ENCODE measurements around the gene RABL2A. TPM values are rescaled to one million over a fixed set of nuclear protein-coding genes. Genes with fewer than 3 reads are reported as not detected.
"Not testable (repeated sequence)": the region's sequence is repeated elsewhere in the genome, so short reads cannot be mapped to it uniquely, and the experiment has no call there.

The RABL2A gene
- 21.6 and 23.5 TPM in 2 replicates for total RNA-seq

DNA sequence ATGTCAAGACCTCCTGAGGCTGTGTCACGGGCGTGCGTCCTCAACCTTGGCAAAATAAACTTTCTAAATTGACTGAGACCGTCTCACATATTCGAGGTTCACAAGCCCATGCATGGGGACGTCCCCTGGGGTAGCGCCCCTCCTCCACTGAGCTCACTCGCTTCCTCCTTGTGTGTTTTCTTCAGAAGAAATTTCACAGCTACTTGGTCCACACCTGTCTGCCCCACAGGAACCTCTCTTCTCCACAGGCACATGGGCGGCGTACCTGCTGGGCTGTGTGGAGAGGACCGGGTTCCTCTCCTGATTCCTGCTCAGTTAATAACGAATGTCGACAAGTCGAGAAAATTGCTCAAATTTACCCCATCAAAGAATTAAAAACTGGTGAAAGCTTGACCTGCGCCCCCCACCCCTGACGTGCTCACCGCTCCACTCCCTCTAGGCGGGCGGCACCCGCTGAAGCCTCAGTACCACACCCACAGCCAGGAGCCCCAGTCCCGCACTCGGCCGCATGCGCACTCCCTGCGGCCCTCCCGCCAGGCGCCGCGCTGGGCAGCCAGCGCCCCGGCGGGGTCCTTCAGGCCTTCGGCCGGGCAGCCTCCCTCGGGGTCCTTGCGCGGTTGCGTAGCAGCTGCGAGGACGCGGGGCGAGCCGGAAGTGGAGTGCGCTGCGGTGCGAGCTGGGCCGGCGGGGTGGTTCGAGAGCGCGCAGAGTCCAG is at the start of gene RABL2A:
TSS of gene RABL2A (plus strand) at position 651 of the 715 bp plus-strand sequence. CDS start 1,341 bp downstream, outside the sequence.
- Mint-ChIP-seq H3K4me3 (peak within 1 kb of the TSS; percentile 83), H3K27ac (peak within 1 kb of the TSS; percentile 88)
- peak; percentile 97 for DNase-seq
- H3K4me1 Mint-ChIP-seq; H3K36me3 Mint-ChIP-seq (ENCODE audit: low read depth); intact Hi-C loops (cut with micrococcal nuclease); H3K27me3 Mint-ChIP-seq; H3K9me3 Mint-ChIP-seq: not testable (repeated sequence)

DNA sequence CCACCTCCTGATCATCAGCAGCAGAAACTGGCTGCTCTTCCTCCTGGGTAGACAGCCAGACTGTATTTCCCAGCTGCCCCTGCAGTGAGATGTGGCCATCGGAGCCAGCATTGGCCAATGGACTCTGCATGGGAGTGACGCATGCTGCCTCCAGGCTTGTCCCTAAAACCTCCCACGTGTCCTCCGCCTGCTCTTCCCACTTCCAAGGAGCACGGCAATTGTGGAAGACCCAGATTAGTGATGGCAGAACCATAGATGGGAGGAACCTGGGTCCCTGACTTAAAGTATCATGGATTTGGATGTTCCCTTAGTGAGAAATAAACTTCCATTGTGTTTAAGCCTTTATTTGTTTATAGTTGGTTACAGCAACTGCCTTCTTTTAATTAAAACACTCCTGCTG is 48.6 kb upstream of the RABL2A start:
- H3K9me3 Mint-ChIP-seq; H3K4me3 Mint-ChIP-seq; H3K36me3 Mint-ChIP-seq (ENCODE audit: low read depth); H3K4me1 Mint-ChIP-seq; H3K27ac Mint-ChIP-seq; intact Hi-C loops (cut with micrococcal nuclease); H3K27me3 Mint-ChIP-seq; DNase-seq: not testable (repeated sequence)

DNA sequence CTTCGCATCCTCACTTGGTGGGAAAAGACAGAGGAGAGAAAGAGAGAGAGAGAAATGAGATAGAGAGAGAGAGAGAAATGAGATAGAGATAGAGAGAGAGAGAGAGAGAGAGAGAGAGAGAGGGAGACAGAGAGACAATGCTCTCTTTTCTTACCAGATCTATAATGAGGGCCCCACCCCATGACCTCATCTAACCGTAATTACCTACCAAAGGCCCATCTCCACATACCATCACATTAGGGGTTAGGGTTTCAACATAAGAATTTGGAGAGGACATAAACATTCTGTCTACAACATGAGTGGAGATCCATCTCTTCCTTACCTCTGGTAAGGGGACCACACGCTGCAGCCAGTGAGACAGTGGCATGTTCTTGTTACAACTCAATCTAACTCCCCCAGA is 44.6 kb upstream of the RABL2A start:
- not testable (repeated sequence) for H3K27me3 Mint-ChIP-seq
- H3K4me3 Mint-ChIP-seq, result peak overlapping the region; percentile 57

DNA sequence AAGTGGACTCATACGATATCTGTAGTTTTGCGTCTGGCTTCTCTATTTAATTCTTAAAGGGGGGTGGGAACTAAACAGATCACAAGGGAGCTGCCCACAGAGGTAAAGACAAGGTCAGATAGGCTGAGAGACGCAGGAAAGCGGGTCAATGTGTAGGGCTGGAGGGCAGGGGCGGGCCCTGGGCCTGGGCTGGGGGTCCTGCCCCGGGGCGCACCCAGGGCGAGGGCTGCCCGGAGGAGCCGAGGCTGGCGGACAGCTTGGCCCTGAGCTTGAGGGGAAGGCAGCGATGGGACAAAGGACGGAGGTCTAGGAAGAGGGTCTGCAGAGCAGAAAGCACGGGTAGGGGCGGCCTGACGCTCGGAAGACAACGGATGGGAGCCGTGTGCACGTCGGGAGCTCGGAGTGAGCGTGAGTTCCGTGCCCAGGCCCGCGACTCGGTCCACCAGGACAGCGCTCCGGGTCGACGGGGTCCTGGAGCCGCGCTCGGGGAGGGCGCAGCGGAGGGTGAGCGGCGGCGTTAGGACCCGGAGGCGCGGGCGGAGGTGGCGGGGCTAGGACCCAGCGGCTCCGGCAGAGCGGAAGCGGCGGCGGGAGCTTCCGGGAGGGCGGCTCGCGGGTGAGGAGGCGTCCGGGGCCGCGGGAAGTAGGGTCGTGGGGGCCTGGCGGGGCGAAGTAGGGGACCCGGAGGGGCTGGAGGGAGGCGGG is 43.4 kb upstream of the RABL2A start:
- Mint-ChIP-seq H3K27ac (peak overlapping the region; percentile 91), H3K4me3 (peak overlapping the region; percentile 93), H3K4me1 (peaks cover 20% of the 10 kb centered on the region)
- H3K9me3 Mint-ChIP-seq; H3K27me3 Mint-ChIP-seq; H3K36me3 Mint-ChIP-seq (ENCODE audit: low read depth); intact Hi-C loops (cut with micrococcal nuclease): not testable (repeated sequence)
- peak; percentile 94 for DNase-seq

More for the DNA sequence above, 44.6 kb upstream of the RABL2A start:
- H3K9me3 Mint-ChIP-seq; DNase-seq; intact Hi-C loops (cut with micrococcal nuclease); H3K36me3 Mint-ChIP-seq (ENCODE audit: low read depth): not testable (repeated sequence)
- Mint-ChIP-seq H3K4me1 (peaks cover 20% of the 10 kb centered on the region), H3K27ac (peak overlapping the region; percentile 34)

DNA sequence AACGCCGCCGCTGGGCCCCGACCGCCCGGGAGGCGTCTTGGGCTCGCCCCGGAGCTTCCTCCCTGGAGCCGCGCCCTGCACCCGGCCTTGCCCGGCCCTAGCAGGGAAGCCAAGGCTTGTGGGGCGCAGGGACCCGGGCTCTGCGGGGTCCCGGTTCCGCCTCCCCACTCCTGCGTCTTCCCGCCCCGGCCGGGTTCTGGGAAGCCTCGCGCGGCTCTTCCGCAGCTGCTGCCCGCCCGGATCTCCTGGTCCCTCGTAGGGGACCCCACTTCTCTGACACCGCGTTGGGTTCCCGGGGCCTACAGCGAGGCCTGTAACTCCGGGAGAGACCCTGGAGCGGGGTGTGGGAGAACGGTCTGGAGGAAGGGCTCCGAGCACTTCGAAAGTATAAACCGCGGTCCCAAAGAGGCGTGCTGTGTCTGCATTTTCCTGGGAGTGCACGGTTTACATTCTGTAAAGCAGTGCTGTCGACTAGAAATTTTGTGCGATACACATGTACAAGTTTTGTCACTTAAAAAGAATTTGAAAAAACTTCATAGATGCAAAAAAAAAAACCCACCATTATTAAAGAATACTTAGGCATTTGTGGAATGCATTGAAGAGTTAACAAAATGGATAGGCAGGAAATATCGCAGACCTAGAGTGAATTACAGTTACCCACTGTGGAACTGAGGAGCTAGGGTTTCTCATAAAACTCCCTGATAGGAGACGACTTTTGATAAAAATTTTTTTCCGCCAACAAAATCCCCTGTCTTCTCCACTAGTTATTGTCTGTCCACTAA is 42.6 kb upstream of the RABL2A start:
- Mint-ChIP-seq H3K4me3 (peak overlapping the region; percentile 80), H3K4me1 (peaks cover 20% of the 10 kb centered on the region)
- H3K27ac Mint-ChIP-seq; H3K27me3 Mint-ChIP-seq; H3K9me3 Mint-ChIP-seq; intact Hi-C loops (cut with micrococcal nuclease); H3K36me3 Mint-ChIP-seq (ENCODE audit: low read depth): not testable (repeated sequence)
- peak; percentile 77 for DNase-seq

DNA sequence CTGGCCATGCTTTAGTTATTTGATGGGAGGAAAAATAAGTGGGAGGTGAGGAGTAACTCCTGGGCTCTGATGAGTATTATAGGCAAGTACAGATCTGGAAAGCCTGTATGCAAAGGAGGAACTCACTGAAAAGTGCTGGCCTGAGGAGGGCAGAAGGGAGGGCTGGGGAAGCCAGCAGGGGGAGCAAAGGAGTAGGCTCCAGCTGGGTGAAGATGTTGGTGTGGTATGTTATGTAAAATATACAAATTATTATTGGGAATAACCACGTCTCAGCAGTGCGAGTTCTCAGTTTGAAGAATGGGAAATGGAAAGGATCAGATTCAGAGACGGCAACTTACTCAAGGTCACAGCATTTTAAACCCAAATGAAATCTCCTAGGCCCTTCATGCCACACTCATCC is 39.9 kb upstream of the RABL2A start:
- H3K27ac Mint-ChIP-seq; H3K36me3 Mint-ChIP-seq (ENCODE audit: low read depth); H3K27me3 Mint-ChIP-seq; intact Hi-C loops (cut with micrococcal nuclease); H3K9me3 Mint-ChIP-seq; H3K4me3 Mint-ChIP-seq: not testable (repeated sequence)
- DNase-seq, result peak; percentile 89
- H3K4me1 Mint-ChIP-seq, result peaks cover 23% of the 10 kb centered on the region

DNA sequence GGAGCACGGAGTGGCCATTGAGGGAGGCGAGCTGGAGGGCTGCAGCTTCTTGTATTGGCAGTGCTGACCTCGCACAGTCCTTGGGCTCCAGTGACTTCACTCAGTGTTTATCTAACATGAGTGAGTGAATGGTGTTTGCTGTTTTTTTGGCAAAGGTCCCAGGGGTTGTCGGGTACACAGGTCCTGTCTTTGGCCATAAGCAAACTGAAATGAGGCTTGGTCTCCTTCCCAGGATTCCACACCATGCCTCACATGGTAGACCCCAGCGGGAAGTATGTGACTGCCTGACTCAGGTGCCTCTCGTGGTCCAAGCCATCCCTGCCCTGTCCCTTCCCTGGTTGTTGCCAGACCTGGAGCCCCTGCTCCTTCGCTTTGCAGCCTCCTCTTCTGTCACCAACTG is 37.5 kb upstream of the RABL2A start:
- H3K9me3 Mint-ChIP-seq; DNase-seq; H3K36me3 Mint-ChIP-seq (ENCODE audit: low read depth); H3K27me3 Mint-ChIP-seq; intact Hi-C loops (cut with micrococcal nuclease); H3K27ac Mint-ChIP-seq; H3K4me3 Mint-ChIP-seq: not testable (repeated sequence)
- H3K4me1 Mint-ChIP-seq, result peaks cover 17% of the 10 kb centered on the region

DNA sequence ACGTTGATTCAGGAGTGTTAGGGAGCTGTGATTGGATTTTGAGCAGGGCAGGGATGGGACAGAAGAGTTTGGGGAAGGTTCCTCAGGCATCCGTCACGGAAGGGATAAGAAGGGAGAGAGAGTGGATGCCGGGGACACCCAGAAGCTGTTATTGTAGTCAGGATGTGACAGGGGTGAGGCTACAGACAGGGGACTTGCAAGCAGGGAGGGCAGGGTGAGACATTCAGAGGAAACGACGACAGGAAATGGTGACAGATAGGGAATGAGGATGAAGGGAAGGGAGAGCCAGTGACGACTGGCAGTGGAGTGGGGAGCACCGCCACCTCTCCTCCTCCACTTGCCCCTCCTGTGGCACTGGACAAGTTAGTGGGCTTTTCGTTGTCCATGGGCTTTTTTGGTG is 35.1 kb upstream of the RABL2A start:
- intact Hi-C loops (cut with micrococcal nuclease); H3K4me1 Mint-ChIP-seq; H3K36me3 Mint-ChIP-seq (ENCODE audit: low read depth); H3K4me3 Mint-ChIP-seq; H3K9me3 Mint-ChIP-seq; H3K27ac Mint-ChIP-seq; DNase-seq; H3K27me3 Mint-ChIP-seq: not testable (repeated sequence)

DNA sequence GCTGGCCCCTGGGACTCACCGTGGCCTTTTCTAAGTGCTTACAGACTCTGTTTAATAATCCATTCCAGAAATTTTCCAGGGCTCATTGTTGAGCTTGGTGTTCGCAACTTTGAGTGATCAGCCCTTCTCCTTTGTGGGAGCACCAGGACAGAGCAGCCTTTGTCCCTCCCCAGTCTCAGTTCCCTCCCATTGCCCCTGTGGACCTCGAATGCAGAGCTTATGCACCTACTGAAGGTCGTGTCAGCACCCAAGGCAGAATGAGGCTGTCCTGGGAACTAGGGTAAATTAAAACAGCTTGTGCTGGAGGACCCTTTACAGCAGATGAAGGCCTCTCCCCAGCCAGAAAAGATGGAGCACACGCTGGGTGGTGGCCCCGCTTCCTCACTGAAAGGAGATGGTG is 33.8 kb upstream of the RABL2A start:
- DNase-seq; H3K27me3 Mint-ChIP-seq; H3K27ac Mint-ChIP-seq; intact Hi-C loops (cut with micrococcal nuclease); H3K4me3 Mint-ChIP-seq; H3K4me1 Mint-ChIP-seq; H3K9me3 Mint-ChIP-seq; H3K36me3 Mint-ChIP-seq (ENCODE audit: low read depth): not testable (repeated sequence)

DNA sequence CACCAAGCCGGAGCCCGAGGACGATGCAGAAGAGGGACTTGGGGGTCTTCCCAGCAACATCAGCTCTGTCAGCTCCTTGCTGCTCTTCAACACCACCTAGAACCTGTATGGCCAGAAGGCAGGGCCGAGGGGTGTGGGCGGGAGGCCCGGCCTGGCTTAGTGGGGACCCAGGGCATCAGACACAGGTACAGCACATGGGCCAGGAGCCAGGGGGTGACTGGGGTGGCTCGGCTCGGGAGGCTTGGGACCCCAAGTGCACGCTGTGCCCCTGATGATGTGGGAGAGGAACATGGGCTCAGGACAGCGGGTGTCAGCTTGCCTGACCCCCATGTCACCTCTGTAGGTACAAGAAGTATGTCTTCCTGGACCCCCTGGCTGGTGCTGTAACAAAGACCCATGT is 31.3 kb upstream of the RABL2A start:
- H3K27ac Mint-ChIP-seq; H3K4me1 Mint-ChIP-seq; H3K4me3 Mint-ChIP-seq; H3K9me3 Mint-ChIP-seq; DNase-seq; intact Hi-C loops (cut with micrococcal nuclease); H3K36me3 Mint-ChIP-seq (ENCODE audit: low read depth); H3K27me3 Mint-ChIP-seq: not testable (repeated sequence)

DNA sequence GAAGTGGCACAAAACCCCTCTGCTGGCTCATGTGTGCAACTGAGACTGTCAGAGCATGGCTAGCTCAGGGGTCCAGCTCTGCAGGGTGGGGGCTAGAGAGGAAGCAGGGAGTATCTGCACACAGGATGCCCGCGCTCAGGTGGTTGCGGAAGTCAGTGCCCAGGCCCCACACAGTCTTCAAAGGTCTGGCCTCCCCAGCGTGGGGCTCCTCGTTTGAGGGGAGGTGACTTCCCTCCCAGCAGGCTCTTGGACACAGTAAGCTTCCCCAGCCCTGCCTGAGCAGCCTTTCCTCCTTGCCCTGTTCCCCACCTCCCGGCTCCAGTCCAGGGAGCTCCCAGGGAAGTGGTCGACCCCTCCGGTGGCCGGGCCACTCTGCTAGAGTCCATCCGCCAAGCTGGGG is 29.9 kb upstream of the RABL2A start:
- H3K9me3 Mint-ChIP-seq; H3K27me3 Mint-ChIP-seq; H3K36me3 Mint-ChIP-seq (ENCODE audit: low read depth); H3K4me3 Mint-ChIP-seq; H3K27ac Mint-ChIP-seq; H3K4me1 Mint-ChIP-seq; DNase-seq; intact Hi-C loops (cut with micrococcal nuclease): not testable (repeated sequence)

DNA sequence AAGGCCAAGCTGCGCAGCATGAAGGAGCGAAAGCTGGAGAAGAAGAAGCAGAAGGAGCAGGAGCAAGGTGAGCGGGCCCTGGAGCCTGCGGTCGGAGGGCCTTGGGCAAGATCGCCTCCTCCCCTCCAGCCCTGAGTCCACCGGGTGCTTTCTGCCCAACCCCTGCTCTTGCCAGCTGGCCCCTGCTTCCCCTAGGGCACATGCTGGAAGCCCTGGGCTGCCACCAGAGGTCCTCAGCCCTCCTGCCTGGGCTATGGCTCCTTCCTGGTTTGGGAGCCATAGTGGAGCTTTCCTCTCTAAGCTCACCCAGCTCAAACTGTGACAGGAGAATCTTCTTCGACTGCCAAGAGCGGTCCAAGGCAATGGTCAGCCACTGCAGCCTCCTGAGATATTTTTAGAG is 29.5 kb upstream of the RABL2A start:
- H3K9me3 Mint-ChIP-seq; H3K27me3 Mint-ChIP-seq; H3K27ac Mint-ChIP-seq; H3K4me1 Mint-ChIP-seq; H3K4me3 Mint-ChIP-seq; H3K36me3 Mint-ChIP-seq (ENCODE audit: low read depth); DNase-seq; intact Hi-C loops (cut with micrococcal nuclease): not testable (repeated sequence)

DNA sequence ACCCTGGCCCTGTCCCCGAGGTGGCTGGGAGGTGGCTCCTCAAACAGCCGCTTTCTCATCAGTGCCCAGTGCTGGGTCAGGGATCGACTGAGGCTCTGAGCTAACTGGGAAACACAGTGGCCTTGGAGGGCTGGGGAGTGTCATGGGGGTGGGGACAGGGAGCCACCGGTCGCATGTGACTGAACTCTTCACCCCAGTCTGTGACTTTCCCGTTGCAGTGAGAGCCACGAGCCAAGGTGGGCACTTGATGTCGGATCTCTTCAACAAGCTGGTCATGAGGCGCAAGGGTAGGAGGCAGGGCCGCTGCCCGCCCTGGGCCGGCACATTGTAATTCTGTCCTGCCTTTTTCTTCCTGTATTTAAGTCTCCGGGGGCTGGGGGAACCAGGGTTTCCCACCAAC is 28.9 kb upstream of the RABL2A start:
- DNase-seq, result peak; percentile 62
- intact Hi-C loops (cut with micrococcal nuclease); H3K4me1 Mint-ChIP-seq; H3K27me3 Mint-ChIP-seq; H3K9me3 Mint-ChIP-seq; H3K27ac Mint-ChIP-seq; H3K36me3 Mint-ChIP-seq (ENCODE audit: low read depth); H3K4me3 Mint-ChIP-seq: not testable (repeated sequence)

DNA sequence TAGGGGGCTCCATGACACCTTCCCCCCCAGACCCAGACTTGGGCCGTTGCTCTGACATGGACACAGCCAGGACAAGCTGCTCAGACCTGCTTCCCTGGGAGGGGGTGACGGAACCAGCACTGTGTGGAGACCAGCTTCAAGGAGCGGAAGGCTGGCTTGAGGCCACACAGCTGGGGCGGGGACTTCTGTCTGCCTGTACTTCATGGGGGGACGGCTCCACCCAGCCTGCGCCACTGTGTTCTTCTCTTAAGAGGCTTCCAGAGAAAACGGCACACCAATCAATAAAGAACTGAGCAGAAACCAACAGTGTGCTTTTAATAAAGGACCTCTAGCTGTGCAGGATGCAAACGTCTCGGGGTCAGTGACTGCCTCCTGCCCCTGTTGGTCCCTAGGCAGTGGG is 28.3 kb upstream of the RABL2A start:
- H3K4me3 Mint-ChIP-seq; H3K27ac Mint-ChIP-seq; intact Hi-C loops (cut with micrococcal nuclease); DNase-seq; H3K27me3 Mint-ChIP-seq; H3K36me3 Mint-ChIP-seq (ENCODE audit: low read depth); H3K9me3 Mint-ChIP-seq; H3K4me1 Mint-ChIP-seq: not testable (repeated sequence)
